Measurements from ENCODE around the gene TERB1. TPM values are rescaled to one million over a fixed set of nuclear protein-coding genes. Genes with fewer than 3 reads are reported as not detected.
A peak's percentile ranks its signal among the peaks of the same experiment; 100 is the strongest.

Gene TERB1
- total and polyA plus RNA-seq, 2 experiments from 2014 or later, result 0.07 TPM; not detected in 1

GRCh38 chr16:66849021-66849420, 47.6 kb upstream of the TERB1 start:
- Histone ChIP-seq H2AFZ (no peak overlapping the region), H3K4me1 (ENCODE audit: insufficient read depth) (peaks cover 3% of the 10 kb centered on the region), H3K4me2 (no peak overlapping the region), H3K79me2 (no peaks in the 10 kb centered on the region), H3K27ac (no peak overlapping the region), H3K9me3 (ENCODE audit: low read depth) (no peaks in the 10 kb centered on the region), H3K4me3 (no peak overlapping the region), H3K36me3 (replicated peaks; ENCODE audit: insufficient read depth, low read depth) (no peaks in the 10 kb centered on the region), H3K27me3 (peaks cover 34% of the 10 kb centered on the region), H3K9me2 (replicated peaks; ENCODE audit: insufficient read depth) (no peaks in the 10 kb centered on the region), H4K20me1 (ENCODE audit: insufficient read depth, poor library complexity, severe bottlenecking) (no peaks in the 10 kb centered on the region)
- DNase-seq (ENCODE audit: low spot score), result no peak
- TF ChIP-seq EZH2 (IDR thresholded peaks at IDR 0.05; ENCODE audit: borderline replicate concordance) (no peak), CTCF (IDR thresholded peaks at IDR 0.05; ENCODE audit: poor library complexity) (no peak), EZH2phosphoT487 (IDR thresholded peaks at IDR 0.05; ENCODE audit: low read depth, severe bottlenecking, unreplicated experiment) (no peak)
- 66% methylated on average over 2 of the region's 2 CpGs for WGBS (ENCODE audit: low lambda C conversion rate, missing lambda C conversion rate)

GRCh38 chr16:66848172-66848571, 46.8 kb upstream of the TERB1 start:
- 92% methylated on average over 2 of the region's 2 CpGs for WGBS (ENCODE audit: low lambda C conversion rate, missing lambda C conversion rate)
- TF ChIP-seq EZH2 (IDR thresholded peaks at IDR 0.05; ENCODE audit: borderline replicate concordance), result no peak
- TF ChIP-seq CTCF (IDR thresholded peaks at IDR 0.05; ENCODE audit: poor library complexity), result no peak
- no peak for TF ChIP-seq EZH2phosphoT487 (IDR thresholded peaks at IDR 0.05; ENCODE audit: low read depth, severe bottlenecking, unreplicated experiment)
- Histone ChIP-seq H3K9me2 (replicated peaks; ENCODE audit: insufficient read depth) (no peaks in the 10 kb centered on the region), H3K27ac (peak overlapping the region; percentile 69), H3K4me1 (ENCODE audit: insufficient read depth) (peaks cover 3% of the 10 kb centered on the region), H2AFZ (no peak overlapping the region), H3K4me2 (no peak overlapping the region), H3K4me3 (no peak overlapping the region), H3K36me3 (replicated peaks; ENCODE audit: insufficient read depth, low read depth) (no peaks in the 10 kb centered on the region), H4K20me1 (ENCODE audit: insufficient read depth, poor library complexity, severe bottlenecking) (no peaks in the 10 kb centered on the region), H3K79me2 (no peaks in the 10 kb centered on the region), H3K27me3 (peaks cover 43% of the 10 kb centered on the region), H3K9me3 (ENCODE audit: low read depth) (no peaks in the 10 kb centered on the region)
- no peak for DNase-seq (ENCODE audit: low spot score)

- Histone ChIP-seq H3K4me2 (no peak overlapping the region), H3K79me2 (no peaks in the 10 kb centered on the region), H4K20me1 (ENCODE audit: insufficient read depth, poor library complexity, severe bottlenecking) (no peaks in the 10 kb centered on the region), H3K27me3 (peaks cover 43% of the 10 kb centered on the region), H3K27ac (peak overlapping the region; percentile 69), H3K36me3 (replicated peaks; ENCODE audit: insufficient read depth, low read depth) (no peaks in the 10 kb centered on the region), H3K4me3 (no peak overlapping the region), H3K4me1 (ENCODE audit: insufficient read depth) (peaks cover 3% of the 10 kb centered on the region), H3K9me3 (ENCODE audit: low read depth) (no peaks in the 10 kb centered on the region), H3K9me2 (replicated peaks; ENCODE audit: insufficient read depth) (no peaks in the 10 kb centered on the region), H2AFZ (no peak overlapping the region)
- DNase-seq (ENCODE audit: low spot score), result peak; percentile 33
- no peak for TF ChIP-seq CTCF (IDR thresholded peaks at IDR 0.05; ENCODE audit: poor library complexity)
- no peak for TF ChIP-seq EZH2phosphoT487 (IDR thresholded peaks at IDR 0.05; ENCODE audit: low read depth, severe bottlenecking, unreplicated experiment)
- no peak for TF ChIP-seq EZH2 (IDR thresholded peaks at IDR 0.05; ENCODE audit: borderline replicate concordance)
- WGBS (ENCODE audit: low lambda C conversion rate, missing lambda C conversion rate), result 75% methylated on average over 6 of the region's 6 CpGs
Observed at GRCh38 chr16:66847533-66848067, 46.2 kb upstream of the TERB1 start.

Data from hepatocyte (in vitro differentiated cells).